GM12801 (cell line): ENCODE measurements around the gene HDAC2.

Experiments used
- CTCF ChIP-seq: IDR thresholded peaks from one replicate; pipeline ENCODE4 v1.5.1; 2011; ENCODE audit warnings: control low read depth; ENCODE audit not compliant: insufficient read length; ENCODE audit errors: extremely low read depth

Gene HDAC2

GRCh38 chr6:113921299-113921904 is 49.5 kb downstream of the HDAC2 start:
- TF ChIP-seq CTCF, result no peak

- no peak for TF ChIP-seq CTCF
These were observed 50.2 kb downstream of the HDAC2 start for GRCh38 chr6:113920663-113921267.

- TF ChIP-seq CTCF, result no peak
These were observed 61.6 kb downstream of the HDAC2 start for GRCh38 chr6:113909224-113909856.

DNA sequence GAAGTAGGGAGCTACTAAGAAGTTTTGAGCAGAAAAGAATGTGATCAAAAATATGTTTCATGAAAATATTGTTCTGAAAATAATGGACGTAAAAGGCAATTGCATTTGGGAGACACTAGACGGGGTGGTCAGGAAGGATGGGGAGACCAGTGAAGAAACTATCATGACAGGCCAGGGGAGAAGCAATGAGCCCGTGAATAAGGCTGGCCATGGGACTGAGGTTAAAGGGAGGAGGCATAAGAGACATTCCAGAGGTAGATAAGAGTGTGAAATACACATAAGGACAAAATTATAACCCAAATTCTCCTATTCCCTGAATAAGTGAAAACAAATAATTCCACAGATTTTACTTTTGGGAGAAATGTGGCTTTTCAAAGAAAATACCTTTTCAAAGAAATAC is 62.1 kb downstream of the HDAC2 start:
- TF ChIP-seq CTCF, result no peak

GRCh38 chr6:113907102-113907815 is 63.7 kb downstream of the HDAC2 start:
- TF ChIP-seq CTCF, result no peak

DNA sequence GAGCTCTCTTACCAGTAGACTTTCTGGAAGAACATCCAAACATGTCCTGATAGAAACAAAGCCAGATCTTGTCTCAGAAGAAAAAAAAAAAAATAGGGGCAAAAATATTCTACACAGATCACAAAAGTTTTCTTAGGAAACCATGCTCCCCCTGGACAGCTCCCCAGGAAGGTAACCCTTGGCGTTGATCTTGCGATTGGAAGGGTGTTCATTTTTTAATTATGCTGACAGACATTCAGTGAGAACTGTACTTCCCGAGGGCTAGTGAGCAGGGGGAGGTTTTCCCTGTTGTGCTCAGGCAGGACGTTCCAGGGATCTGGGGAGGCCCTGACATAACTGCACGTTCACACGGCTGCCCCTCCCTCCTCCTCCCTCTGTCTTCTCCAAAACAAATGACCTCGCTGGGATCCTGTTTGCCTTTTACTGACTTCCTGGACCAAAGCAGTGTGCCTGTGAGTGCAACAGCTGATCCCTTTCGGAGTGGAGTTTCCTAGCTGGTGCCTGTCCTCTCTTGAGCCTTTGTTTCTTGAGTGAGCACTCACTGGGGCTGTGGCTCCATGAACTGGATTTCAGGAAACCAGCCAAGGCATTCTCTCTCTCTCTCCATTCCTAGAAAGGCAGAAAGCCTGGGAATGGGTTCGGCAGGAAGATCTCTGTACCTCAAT is 67.2 kb downstream of the HDAC2 start:
- no peak for TF ChIP-seq CTCF

DNA sequence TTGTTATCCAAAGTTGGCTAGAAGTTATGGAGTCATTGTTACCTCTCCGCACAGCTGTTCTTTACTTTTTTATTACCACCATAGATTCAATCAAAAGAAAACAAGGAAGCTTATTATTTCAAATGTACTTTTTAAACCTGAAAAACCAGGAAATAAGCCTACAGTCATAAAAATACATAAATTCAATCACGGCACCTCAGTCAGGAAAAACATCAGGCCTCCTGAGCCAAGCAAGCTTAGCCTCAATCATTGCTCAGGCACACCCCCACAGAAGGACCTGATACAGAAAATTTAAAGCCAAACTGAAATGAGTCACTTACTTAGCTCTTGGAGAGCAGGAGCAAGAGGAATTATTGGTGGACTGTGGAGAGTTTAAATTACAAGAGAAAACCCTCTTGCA is 69.5 kb downstream of the HDAC2 start:
- no peak for TF ChIP-seq CTCF
